Trophoblast cell (in vitro differentiated cells and primary cell): ENCODE measurements around the gene OR2B3.

Source experiments
- DNase-seq, 2 donors: peaks; one replicate each; pipeline ENCODE4 v3.0.0-alpha.2; 2016
- H2AFZ ChIP-seq: 2 replicates; pipeline ENCODE4 v1.6.1; 2013; ENCODE audit warnings: low read length, moderate library complexity, mild to moderate bottlenecking; ENCODE audit not compliant: insufficient read depth, poor library complexity
- H2AK5ac ChIP-seq: 2 replicates; pipeline ENCODE4 v1.6.1; 2013; ENCODE audit warnings: mild to moderate bottlenecking, low read length
- H2BK120ac ChIP-seq: 2 replicates; pipeline ENCODE4 v1.6.1; 2013; ENCODE audit warnings: low read length, mild to moderate bottlenecking, moderate library complexity; ENCODE audit not compliant: insufficient read depth, poor library complexity
- H2BK12ac ChIP-seq: 2 replicates; pipeline ENCODE4 v1.6.1; 2013; ENCODE audit warnings: mild to moderate bottlenecking, low read length, moderate library complexity
- H2BK5ac ChIP-seq: 2 replicates; pipeline ENCODE4 v1.6.1; 2013; ENCODE audit warnings: low read length, low read depth, moderate library complexity, mild to moderate bottlenecking; ENCODE audit not compliant: poor library complexity
- H3K14ac ChIP-seq: 2 replicates; pipeline ENCODE4 v1.6.1; 2013; ENCODE audit warnings: mild to moderate bottlenecking, low read length
- H3K18ac ChIP-seq: 2 replicates; pipeline ENCODE4 v1.6.1; 2013; ENCODE audit warnings: mild to moderate bottlenecking, low read length
- H3K23ac ChIP-seq: 2 replicates; pipeline ENCODE4 v1.6.1; 2013; ENCODE audit warnings: low read length
- H3K27ac ChIP-seq: 2 replicates; pipeline ENCODE4 v1.5.1; 2013; ENCODE audit warnings: low read depth, mild to moderate bottlenecking, inconsistent platforms, low read length, moderate library complexity
- H3K27me3 ChIP-seq: 2 replicates; pipeline ENCODE4 v1.6.1; 2013; ENCODE audit warnings: inconsistent platforms, mild to moderate bottlenecking, low read length, moderate library complexity; ENCODE audit not compliant: insufficient read depth
- H3K36me3 ChIP-seq, 2 experiments: 1 replicate in 1 of 2; 2 replicates in 1 of 2; pipeline ENCODE4 v1.6.1; 2013; ENCODE audit warnings: low read length in 2 of 2, mild to moderate bottlenecking in 2 of 2, moderate library complexity in 1 of 2; ENCODE audit not compliant: insufficient read depth in 2 of 2, control insufficient read depth in 1 of 2
- H3K4ac ChIP-seq: 2 replicates; pipeline ENCODE4 v1.6.1; 2013; ENCODE audit warnings: low read depth, mild to moderate bottlenecking, low read length, moderate library complexity
- H3K4me1 ChIP-seq, 2 experiments: 1 replicate in 1 of 2; 2 replicates in 1 of 2; pipeline ENCODE4 v1.6.1; 2013; ENCODE audit warnings: low read length in 2 of 2, mild to moderate bottlenecking in 2 of 2, moderate library complexity in 1 of 2; ENCODE audit not compliant: insufficient read depth in 2 of 2, control insufficient read depth in 1 of 2
- H3K4me2 ChIP-seq: 2 replicates; pipeline ENCODE4 v1.6.1; 2013; ENCODE audit warnings: inconsistent platforms, mild to moderate bottlenecking, low read length, moderate library complexity
- H3K4me3 ChIP-seq: 2 replicates; pipeline ENCODE4 v1.5.1; 2013; ENCODE audit warnings: mild to moderate bottlenecking, low read depth, low read length, inconsistent platforms
- H3K79me1 ChIP-seq: one replicate; pipeline ENCODE4 v1.6.1; 2013; ENCODE audit warnings: low read length
- H3K79me2 ChIP-seq: 2 replicates; pipeline ENCODE4 v1.6.1; 2013; ENCODE audit warnings: low read length, mild to moderate bottlenecking; ENCODE audit not compliant: control insufficient read depth, insufficient read depth, poor library complexity
- H3K9ac ChIP-seq: 2 replicates; pipeline ENCODE4 v1.6.1; 2013; ENCODE audit warnings: mild to moderate bottlenecking, low read length
- H3K9me3 ChIP-seq: 2 replicates; pipeline ENCODE4 v1.6.1; 2013; ENCODE audit warnings: low read depth, mild to moderate bottlenecking, control low read depth, inconsistent platforms, low read length; ENCODE audit not compliant: insufficient read depth
- H4K12ac ChIP-seq: 2 replicates; pipeline ENCODE4 v1.6.1; 2013; ENCODE audit warnings: low read depth, mild to moderate bottlenecking, low read length, moderate library complexity
- H4K8ac ChIP-seq: 2 replicates; pipeline ENCODE4 v1.6.1; 2013; ENCODE audit warnings: low read depth, mild to moderate bottlenecking, low read length, moderate library complexity
- H4K91ac ChIP-seq: one replicate; pipeline ENCODE4 v1.6.1; 2013; ENCODE audit warnings: low read depth, mild to moderate bottlenecking, low read length, moderate library complexity
- WGBS: extraction: QIAGEN DNeasy Blood & Tissue Kit; methylation state at CpG from one replicate; pipeline ENCODE4 v1.1.7; 2013; ENCODE audit warnings: missing lambda C conversion rate; ENCODE audit not compliant: insufficient read length, insufficient coverage; ENCODE audit errors: extremely low coverage; 5-methylcytosine and 5-hydroxymethylcytosine counted together

OR2B3 gene

GRCh38 chr6:29071831-29072723, 15.0 kb downstream of the OR2B3 start:
- Histone ChIP-seq H3K14ac (no peak overlapping the region), H3K36me3 (no peaks in the 10 kb centered on the region), H2AK5ac (no peak overlapping the region), H2AFZ (no peak overlapping the region), H3K23ac (no peak overlapping the region), H3K18ac (no peak overlapping the region), H2BK5ac (no peak overlapping the region), H3K79me2 (no peaks in the 10 kb centered on the region), H4K12ac (no peak overlapping the region), H3K4me3 (no peak overlapping the region), H3K4me1 (no peaks in the 10 kb centered on the region), H3K4ac (no peak overlapping the region), H4K8ac (no peak overlapping the region), H3K9me3 (no peaks in the 10 kb centered on the region), H2BK120ac (no peak overlapping the region), H3K79me1 (no peaks in the 10 kb centered on the region), H3K27me3 (no peaks in the 10 kb centered on the region), H3K9ac (no peak overlapping the region), H2BK12ac (no peak overlapping the region), H3K4me2 (no peak overlapping the region), H4K91ac (no peak overlapping the region), H3K27ac (no peak overlapping the region)
- WGBS = no CpG with 5 or more reads among the region's 9 CpGs
- DNase-seq = peak; percentile 42 to 64

- no peaks in the 10 kb centered on the region for H3K79me1 ChIP-seq
- H3K27me3 ChIP-seq = no peaks in the 10 kb centered on the region
- no peak overlapping the region for H2BK5ac ChIP-seq
- no peak overlapping the region for H4K12ac ChIP-seq
- no peak overlapping the region for H2BK12ac ChIP-seq
- H3K9me3 ChIP-seq = no peaks in the 10 kb centered on the region
- no peak overlapping the region for H2AFZ ChIP-seq
- H3K4ac ChIP-seq = no peak overlapping the region
- H3K27ac ChIP-seq = no peak overlapping the region
- H3K4me3 ChIP-seq = no peak overlapping the region
- H3K79me2 ChIP-seq = no peaks in the 10 kb centered on the region
- no peak overlapping the region for H2BK120ac ChIP-seq
- no peak overlapping the region for H2AK5ac ChIP-seq
- no peak overlapping the region for H4K8ac ChIP-seq
- WGBS = no CpG with 5 or more reads among the region's 3 CpGs
- no peak overlapping the region for H3K9ac ChIP-seq
- H3K14ac ChIP-seq = no peak overlapping the region
- H4K91ac ChIP-seq = no peak overlapping the region
- no peak overlapping the region for H3K18ac ChIP-seq
- no peak for DNase-seq
- H3K4me1 ChIP-seq = no peaks in the 10 kb centered on the region
- no peaks in the 10 kb centered on the region for H3K36me3 ChIP-seq
- H3K4me2 ChIP-seq = no peak overlapping the region
- no peak overlapping the region for H3K23ac ChIP-seq
These were observed 35.4 kb downstream of the OR2B3 start for GRCh38 chr6:29051680-29052079.

- H4K8ac ChIP-seq = no peak within 1 kb of the TSS
- H3K4me1 ChIP-seq = no peaks in the 10 kb centered on the region
- no peak within 1 kb of the TSS for H2AK5ac ChIP-seq
- H3K4me3 ChIP-seq = no peak within 1 kb of the TSS
- no peak within 1 kb of the TSS for H2BK12ac ChIP-seq
- H3K79me2 ChIP-seq = no peaks in the 10 kb centered on the region
- H4K91ac ChIP-seq = no peak within 1 kb of the TSS
- H3K27ac ChIP-seq = no peak within 1 kb of the TSS
- no peak within 1 kb of the TSS for H2BK5ac ChIP-seq
- H2AFZ ChIP-seq = no peak within 1 kb of the TSS
- no peak within 1 kb of the TSS for H3K14ac ChIP-seq
- H4K12ac ChIP-seq = no peak within 1 kb of the TSS
- no peaks in the 10 kb centered on the region for H3K9me3 ChIP-seq
- no peak within 1 kb of the TSS for H3K9ac ChIP-seq
- no peak within 1 kb of the TSS for H3K23ac ChIP-seq
- H3K18ac ChIP-seq = no peak within 1 kb of the TSS
- no peak within 1 kb of the TSS for H3K4me2 ChIP-seq
- no peaks in the 10 kb centered on the region for H3K79me1 ChIP-seq
- H3K36me3 ChIP-seq = no peaks in the 10 kb centered on the region
- no peaks in the 10 kb centered on the region for H3K27me3 ChIP-seq
- no peak within 1 kb of the TSS for H2BK120ac ChIP-seq
- no peak for DNase-seq
- no CpG with 5 or more reads among the region's 1 CpG for WGBS
- no peak within 1 kb of the TSS for H3K4ac ChIP-seq
These were observed 42.0 kb downstream of the OR2B3 start, which contains the start of gene OR2W1 for GRCh38 chr6:29045075-29045474. Gene OR2W1 (minus strand): TSS chr6:29045175. CDS start chr6:29045175, 0 bp downstream.
